Measurements from ENCODE around the gene LRCOL1.

DNA sequence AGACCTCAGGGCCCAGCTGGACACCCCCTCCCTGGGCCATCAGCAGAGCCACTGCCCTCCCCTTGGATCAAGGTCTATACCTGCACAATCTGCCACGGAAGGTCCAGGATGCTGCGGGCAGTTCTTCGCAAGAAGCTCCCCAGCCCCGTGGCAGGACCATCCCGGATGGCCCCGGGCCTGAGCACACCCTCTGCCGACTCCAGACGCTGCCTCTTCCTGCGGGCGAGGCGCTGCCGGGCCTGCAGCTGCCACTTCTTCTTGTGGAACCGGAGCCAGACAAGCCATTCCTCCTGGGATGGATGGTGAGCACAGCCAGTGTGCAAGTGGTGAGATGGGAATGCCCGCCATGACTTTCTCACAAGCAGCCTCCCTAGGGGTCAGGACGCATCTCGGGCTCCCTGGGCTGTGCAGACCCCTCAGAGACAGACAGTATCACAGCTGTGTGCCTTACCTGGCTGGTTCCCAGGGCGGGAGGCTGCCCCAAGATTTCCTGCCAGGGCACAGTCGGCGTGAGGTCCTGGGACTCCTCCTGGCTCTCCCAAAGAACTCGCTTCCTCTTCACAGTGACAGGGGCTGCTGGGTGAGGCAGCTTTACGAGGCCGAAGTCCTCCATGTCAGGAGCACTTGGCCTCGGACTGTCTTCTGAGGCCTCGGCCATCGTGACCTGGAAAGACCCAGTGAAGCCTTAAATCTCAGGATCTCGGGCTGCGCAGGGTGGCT is 39.0 kb upstream of the LRCOL1 start:
- TF ChIP-seq POLR2A (IDR thresholded peaks at IDR 0.05), result no peak
- TF ChIP-seq, protein P1, sequence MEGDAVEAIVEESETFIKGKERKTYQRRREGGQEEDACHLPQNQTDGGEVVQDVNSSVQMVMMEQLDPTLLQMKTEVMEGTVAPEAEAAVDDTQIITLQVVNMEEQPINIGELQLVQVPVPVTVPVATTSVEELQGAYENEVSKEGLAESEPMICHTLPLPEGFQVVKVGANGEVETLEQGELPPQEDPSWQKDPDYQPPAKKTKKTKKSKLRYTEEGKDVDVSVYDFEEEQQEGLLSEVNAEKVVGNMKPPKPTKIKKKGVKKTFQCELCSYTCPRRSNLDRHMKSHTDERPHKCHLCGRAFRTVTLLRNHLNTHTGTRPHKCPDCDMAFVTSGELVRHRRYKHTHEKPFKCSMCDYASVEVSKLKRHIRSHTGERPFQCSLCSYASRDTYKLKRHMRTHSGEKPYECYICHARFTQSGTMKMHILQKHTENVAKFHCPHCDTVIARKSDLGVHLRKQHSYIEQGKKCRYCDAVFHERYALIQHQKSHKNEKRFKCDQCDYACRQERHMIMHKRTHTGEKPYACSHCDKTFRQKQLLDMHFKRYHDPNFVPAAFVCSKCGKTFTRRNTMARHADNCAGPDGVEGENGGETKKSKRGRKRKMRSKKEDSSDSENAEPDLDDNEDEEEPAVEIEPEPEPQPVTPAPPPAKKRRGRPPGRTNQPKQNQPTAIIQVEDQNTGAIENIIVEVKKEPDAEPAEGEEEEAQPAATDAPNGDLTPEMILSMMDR (IDR thresholded peaks at IDR 0.05), result no peak

All from stomach (tissue), 4 donors.